Spleen (tissue), 11 donors: ENCODE results near the gene CXXC5. TPM values are rescaled to one million over a fixed set of nuclear protein-coding genes. Genes with fewer than 3 reads are reported as not detected.

Source experiments
- DNase-seq: peaks from one replicate; pipeline ENCODE4 v3.0.0-alpha.2; 2020
- H3K27ac ChIP-seq, 8 donors: fragments of 200-600 bp; sonication (generic) in 7 of 8; 1 replicate in 4 of 8; 2 replicates in 4 of 8; pipeline versions ENCODE4 v1.5.0 to v1.8.0; 2016 to 2021; ENCODE audit warnings: inconsistent platforms in 4 of 8, mild to moderate bottlenecking in 4 of 8, moderate library complexity in 1 of 8
- H3K27me3 ChIP-seq, 7 donors: fragments of 200-600 bp; sonication (generic) in 6 of 7; replicated peaks in 1 of 7; 1 replicate in 4 of 7; 2 replicates in 3 of 7; pipeline versions ENCODE4 v1.5.0 to v1.8.0; 2016 to 2021; ENCODE audit warnings: inconsistent platforms in 3 of 7, mild to moderate bottlenecking in 1 of 7
- H3K36me3 ChIP-seq, 6 donors: fragments of 200-600 bp; sonication (generic) in 5 of 6; 1 replicate in 4 of 6; 2 replicates in 2 of 6; pipeline versions ENCODE4 v1.5.0 to v1.8.0; 2016 to 2021; ENCODE audit warnings: inconsistent platforms in 2 of 6
- H3K4me1 ChIP-seq, 6 donors: fragments of 200-600 bp; sonication (generic) in 5 of 6; 1 replicate in 3 of 6; 2 replicates in 3 of 6; pipeline versions ENCODE4 v1.5.0 to v1.8.0; 2016 to 2021; ENCODE audit warnings: inconsistent platforms in 3 of 6
- H3K4me3 ChIP-seq, 8 donors: fragments of 200-600 bp; sonication (generic) in 7 of 8; 1 replicate in 4 of 8; 2 replicates in 4 of 8; pipeline versions ENCODE4 v1.5.0 to v1.8.0; 2016 to 2021; ENCODE audit warnings: inconsistent platforms in 4 of 8, mild to moderate bottlenecking in 4 of 8, moderate library complexity in 2 of 8
- H3K9me3 ChIP-seq, 8 donors: fragments of 200-600 bp; sonication (generic) in 7 of 8; 1 replicate in 4 of 8; 2 replicates in 4 of 8; pipeline versions ENCODE4 v1.5.0 to v1.8.0; 2016 to 2021; ENCODE audit warnings: inconsistent platforms in 4 of 8
- POLR2A ChIP-seq, 3 donors: fragments of 450-650 bp; IDR thresholded peaks; one replicate each; pipeline ENCODE4 v1.5.1; 2017; ENCODE audit warnings: antibody characterized with exemption in 3 of 3, mild to moderate bottlenecking in 1 of 3
- POLR2AphosphoS5 ChIP-seq, 3 donors: sonication (generic); formaldehyde crosslinking; IDR thresholded peaks; one replicate each; pipeline ENCODE4 v1.5.1; 2017; ENCODE audit warnings: antibody characterized with exemption in 3 of 3
- WGBS, 5 donors: extraction: QIAGEN DNeasy Blood & Tissue Kit in 3 of 5; methylation state at CpG; one replicate each; pipeline versions ENCODE4 v1.1.5 to v1.1.7; 2013 to 2018; 5-methylcytosine and 5-hydroxymethylcytosine counted together
- intact Hi-C: fragments of 100-400 bp; cut with DNase I; formaldehyde crosslinking; loops from one replicate; pipeline ENCODE4 v1.15.0; 2023; ENCODE audit warnings: low total_unique reads
- polyA plus RNA-seq, 3 donors: library from polyadenylated mRNA; stranded (reverse); fragments of 200-250 nt; gene quantifications; one replicate each; pipeline ENCODE4 v1.2.1, GENCODE V29; 2013
- small RNA-seq, 4 donors: library from RNA; depleted of rRNA; stranded (forward); fragments of <200 nt; gene quantifications; one replicate each; pipeline ENCODE3, GENCODE V24; 2016
- total RNA-seq, 7 donors: library from RNA; depleted of rRNA in 3 of 7; stranded (reverse); fragments of >200 nt in 3 of 7; fragmentation: NEBNext Ultra II Directional in 4 of 7; extraction: Animal tissue kit (Norgen Biotek cat#: 25700) in 4 of 7; gene quantifications; one replicate each; pipeline versions ENCODE4 v1.1.0 to v1.2.1, GENCODE V29; 2016 to 2021
- TF ChIP-seq, protein P1 (sequence below), 11 experiments: fragments of 200-600 bp in 7 of 11; fragments of 450-650 bp in 4 of 11; sonication (generic) in 4 of 11; IDR thresholded peaks in 8 of 11; conservative IDR thresholded peaks in 3 of 11; 1 replicate in 7 of 11; 2 replicates in 4 of 11; pipeline versions ENCODE4 v1.4.0 to v1.8.0; 2016 to 2021; ENCODE audit warnings: antibody characterized with exemption in 11 of 11, inconsistent platforms in 4 of 11, mild to moderate bottlenecking in 1 of 11
- donor health status: healthy with polysubstance abuse.
- donor health status: DM: no; HTN: no; CAD: no; lungs with moderate emphysema.
- donor health status: DM: no; HTN: no; CAD: no.
- donor health status: Bipolar disorder and iron deficiency.
- donor health status: healthy.
- donor health status: DM: no; HTN: no; CAD: no.
- donor health status: DM: yes; HTN: yes; CAD: no.

CXXC5 gene
- total and polyA plus RNA-seq, 10 donors, result 46.4 to 69.5 (median 62.0) TPM

DNA sequence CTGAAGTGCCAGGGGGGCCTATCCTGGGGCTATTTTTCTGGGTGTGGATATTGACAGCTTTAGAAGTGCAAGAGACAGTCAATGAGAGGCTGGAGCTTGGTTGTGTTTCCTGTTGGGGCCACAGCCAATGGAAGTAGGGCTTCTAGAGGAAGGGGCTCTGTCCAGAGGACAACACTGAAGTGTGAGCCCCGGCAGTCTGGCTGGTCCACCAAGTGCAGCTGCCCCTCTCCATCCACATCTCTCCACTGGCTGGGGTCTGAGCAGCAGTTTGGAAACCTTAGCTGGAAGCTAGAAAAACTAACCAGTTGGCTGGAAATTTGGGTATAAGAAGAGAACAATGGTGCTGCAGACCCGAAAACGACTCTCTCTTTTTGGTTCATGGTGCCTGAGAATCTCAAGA, 83.1 kb downstream of the CXXC5 start:
- Histone ChIP-seq H3K4me1 (peaks cover 0 to 5% (median 0%) of the 10 kb centered on the region in 6 donors), H3K36me3 (no peaks in the 10 kb centered on the region), H3K27me3 (no peaks in the 10 kb centered on the region), H3K27ac (no peak overlapping the region), H3K9me3 (no peaks in the 10 kb centered on the region), H3K4me3 (no peak overlapping the region)
- intact Hi-C loops, result no loop called here
- no peak for TF ChIP-seq POLR2AphosphoS5 (IDR thresholded peaks at IDR 0.05)
- TF ChIP-seq POLR2A (IDR thresholded peaks at IDR 0.05), result no peak
- TF ChIP-seq, protein P1, sequence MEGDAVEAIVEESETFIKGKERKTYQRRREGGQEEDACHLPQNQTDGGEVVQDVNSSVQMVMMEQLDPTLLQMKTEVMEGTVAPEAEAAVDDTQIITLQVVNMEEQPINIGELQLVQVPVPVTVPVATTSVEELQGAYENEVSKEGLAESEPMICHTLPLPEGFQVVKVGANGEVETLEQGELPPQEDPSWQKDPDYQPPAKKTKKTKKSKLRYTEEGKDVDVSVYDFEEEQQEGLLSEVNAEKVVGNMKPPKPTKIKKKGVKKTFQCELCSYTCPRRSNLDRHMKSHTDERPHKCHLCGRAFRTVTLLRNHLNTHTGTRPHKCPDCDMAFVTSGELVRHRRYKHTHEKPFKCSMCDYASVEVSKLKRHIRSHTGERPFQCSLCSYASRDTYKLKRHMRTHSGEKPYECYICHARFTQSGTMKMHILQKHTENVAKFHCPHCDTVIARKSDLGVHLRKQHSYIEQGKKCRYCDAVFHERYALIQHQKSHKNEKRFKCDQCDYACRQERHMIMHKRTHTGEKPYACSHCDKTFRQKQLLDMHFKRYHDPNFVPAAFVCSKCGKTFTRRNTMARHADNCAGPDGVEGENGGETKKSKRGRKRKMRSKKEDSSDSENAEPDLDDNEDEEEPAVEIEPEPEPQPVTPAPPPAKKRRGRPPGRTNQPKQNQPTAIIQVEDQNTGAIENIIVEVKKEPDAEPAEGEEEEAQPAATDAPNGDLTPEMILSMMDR (IDR thresholded peaks at IDR 0.05 in 8 of 11, conservative IDR thresholded peaks at IDR 0.05 in 3 of 11), result no peak
- WGBS, 5 donors, result 81 to 96% (median 91%) methylated on average over 3 of the region's 3 CpGs
- no peak for DNase-seq

DNA sequence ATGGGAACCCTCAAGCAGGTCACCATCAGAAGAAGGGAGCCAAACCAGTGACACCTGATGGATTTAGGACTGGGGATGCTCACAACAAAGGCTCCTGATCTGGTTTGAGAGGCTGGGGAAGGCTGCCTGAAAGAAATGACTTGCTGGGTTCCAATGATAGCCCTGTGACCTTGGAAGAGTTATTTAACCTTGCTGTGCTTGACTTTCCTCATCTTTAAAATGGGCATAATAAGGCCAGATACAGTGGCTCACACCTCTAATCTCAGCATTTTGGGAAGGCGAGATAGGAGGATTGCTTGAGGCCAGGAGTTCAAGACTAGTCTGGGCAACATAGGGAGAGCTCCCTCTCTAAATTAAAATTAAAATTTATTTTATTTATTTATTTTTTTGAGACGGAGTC, 83.9 kb downstream of the CXXC5 start:
- 93 to 100% (median 96%) methylated on average over 2 of the region's 2 CpGs for WGBS, 5 donors
- H3K27ac ChIP-seq, result no peak overlapping the region
- H3K4me3 ChIP-seq, result no peak overlapping the region
- no peaks in the 10 kb centered on the region for H3K36me3 ChIP-seq
- intact Hi-C loops, result no loop called here
- H3K4me1 ChIP-seq, result peaks cover 0 to 5% (median 0%) of the 10 kb centered on the region in 6 donors
- TF ChIP-seq, protein P1 (IDR thresholded peaks at IDR 0.05 in 8 of 11, conservative IDR thresholded peaks at IDR 0.05 in 3 of 11), result no peak
- TF ChIP-seq POLR2AphosphoS5 (IDR thresholded peaks at IDR 0.05) (no peak), POLR2A (IDR thresholded peaks at IDR 0.05) (no peak)
- no peaks in the 10 kb centered on the region for H3K9me3 ChIP-seq
- DNase-seq, result no peak
- H3K27me3 ChIP-seq, result no peaks in the 10 kb centered on the region

DNA sequence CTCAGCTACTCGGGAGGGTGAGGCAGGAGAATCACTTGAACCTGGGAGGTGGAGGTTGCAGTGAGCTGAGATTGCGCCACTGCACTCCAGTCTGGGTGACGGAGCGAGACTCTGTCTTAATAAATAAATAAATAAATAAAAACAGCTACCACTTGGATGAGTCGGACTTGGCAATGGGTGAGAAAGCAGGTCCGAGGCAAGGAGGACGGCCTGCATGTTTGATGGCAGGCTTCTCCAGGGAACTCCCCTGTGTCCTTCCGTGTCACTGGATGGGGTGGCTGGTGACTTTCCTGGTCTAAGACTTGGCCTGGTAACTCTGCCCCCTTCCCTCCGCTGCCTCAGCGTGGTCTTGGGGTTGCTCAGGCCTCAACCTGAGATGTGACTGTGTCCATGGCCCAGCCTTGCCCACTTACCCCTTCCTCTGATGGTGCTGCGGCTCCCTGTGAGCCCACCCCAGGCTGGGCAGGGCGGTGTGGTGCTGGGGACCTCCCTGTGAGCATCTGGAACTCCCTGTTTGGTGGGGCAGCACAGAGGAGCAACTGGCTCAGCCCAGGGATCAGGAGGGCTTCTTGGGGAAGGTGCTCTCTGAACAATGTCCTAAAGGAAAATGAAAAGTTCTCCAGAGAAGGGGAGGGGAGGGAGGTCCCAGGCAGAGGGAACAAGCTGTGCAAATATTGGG, 85.0 kb downstream of the CXXC5 start:
- DNase-seq, result no peak
- H3K27ac ChIP-seq, result no peak overlapping the region
- H3K4me1 ChIP-seq, result no peaks in the 10 kb centered on the region
- no peaks in the 10 kb centered on the region for H3K36me3 ChIP-seq
- H3K4me3 ChIP-seq, result no peak overlapping the region
- intact Hi-C loops, result no loop called here
- no peaks in the 10 kb centered on the region for H3K9me3 ChIP-seq
- 91 to 97% (median 96%) methylated on average over 12 of the region's 12 CpGs for WGBS, 5 donors
- TF ChIP-seq, protein P1 (IDR thresholded peaks at IDR 0.05 in 8 of 11, conservative IDR thresholded peaks at IDR 0.05 in 3 of 11), result no peak
- TF ChIP-seq POLR2AphosphoS5 (IDR thresholded peaks at IDR 0.05), result no peak
- no peak for TF ChIP-seq POLR2A (IDR thresholded peaks at IDR 0.05)
- H3K27me3 ChIP-seq, result no peaks in the 10 kb centered on the region

Small RNA genes lying within 50 kb of the gene (small RNA-seq; reads per million reads assigned to genes)
- 0 reads per million in 4 donors for gene RNU6-236P

Other genes with a start within 250 kb of the CXXC5 start
- gene SPATA24, start 244.3 kb upstream of the CXXC5 start, total RNA-seq, result 1 to 10 TPM; 2.1 to 7.6 (median 3.7) TPM
- 1 to 10 TPM; 8.5 to 9.5 (median 9.0) TPM for gene SPATA24, start 244.3 kb upstream of the CXXC5 start, polyA plus RNA-seq
- gene DNAJC18, start 208.8 kb upstream of the CXXC5 start, total RNA-seq, result 10 to 100 TPM in 1 of 7 donors, 1 to 10 TPM in 6; 4.0 to 10.8 (median 7.8) TPM
- gene DNAJC18, start 208.8 kb upstream of the CXXC5 start, polyA plus RNA-seq, result 1 to 10 TPM; 1.3 to 7.1 (median 4.5) TPM
- 10 to 100 TPM; 11.3 to 52.3 (median 20.8) TPM for gene ECSCR, start 185.6 kb upstream of the CXXC5 start, total RNA-seq
- gene ECSCR, start 185.6 kb upstream of the CXXC5 start, polyA plus RNA-seq, result 10 to 100 TPM; 14.1 to 18.4 (median 17.7) TPM
- gene SMIM33, start 177.3 kb upstream of the CXXC5 start, total RNA-seq, result under 1 TPM in 1 of 7 donors, not detected in 6; 0.24 TPM
- under 1 TPM in 1 of 3 donors, not detected in 2; 0.03 TPM for gene SMIM33, start 177.3 kb upstream of the CXXC5 start, polyA plus RNA-seq
- gene STING1, start 165.6 kb upstream of the CXXC5 start, total RNA-seq, result 100 to 1,000 TPM in 6 of 7 donors, 10 to 100 TPM in 1; 99.7 to 166 (median 130) TPM
- 10 to 100 TPM; 24.2 to 49.8 (median 43.6) TPM for gene STING1, start 165.6 kb upstream of the CXXC5 start, polyA plus RNA-seq
- 100 to 1,000 TPM in 2 of 7 donors, 10 to 100 TPM in 5; 64.3 to 120 (median 94.3) TPM for gene UBE2D2, start 87.0 kb upstream of the CXXC5 start, total RNA-seq
- 100 to 1,000 TPM; 101 to 132 (median 103) TPM for gene UBE2D2, start 87.0 kb upstream of the CXXC5 start, polyA plus RNA-seq
- under 1 TPM in 6 of 7 donors, not detected in 1; 0.09 to 0.42 (median 0.25) TPM for gene PSD2, start 147.5 kb downstream of the CXXC5 start, total RNA-seq
- gene PSD2, start 147.5 kb downstream of the CXXC5 start, polyA plus RNA-seq, result under 1 TPM; 0.03 to 0.24 (median 0.05) TPM